NCI-H2227 (cell line): ENCODE data around the gene ETNPPL.
"Not testable (repeated sequence)": the region's sequence is repeated elsewhere in the genome, so short reads cannot be mapped to it uniquely, and the experiment has no call there.

ENCODE experiments used
- DNase-seq: peaks from one replicate; lab custom pipeline; 2025; ENCODE audit not compliant: unreplicated experiment; lab: John Stamatoyannopoulos, UW

Gene ETNPPL

DNA sequence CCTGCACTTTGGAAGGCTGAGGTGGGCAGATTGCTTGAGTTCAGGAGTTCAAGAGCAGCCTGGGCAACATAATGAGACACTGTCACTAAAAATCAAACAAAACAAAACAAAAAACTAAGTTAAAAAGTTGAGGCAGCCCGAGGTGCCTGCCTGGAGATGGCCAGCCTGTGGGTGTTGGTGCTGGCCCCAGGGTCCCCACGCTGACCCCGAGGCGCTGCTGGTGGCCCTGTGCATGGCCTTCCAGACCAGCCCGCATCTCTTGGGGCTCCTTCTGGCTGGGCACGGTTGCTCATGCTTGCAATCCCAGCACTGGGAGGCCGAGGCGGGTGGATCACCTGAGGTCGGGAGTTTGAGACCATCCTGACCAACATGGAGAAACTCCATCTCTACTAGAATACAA lies 4.4 kb downstream of the ETNPPL start:
- DNase-seq = no peak

DNA sequence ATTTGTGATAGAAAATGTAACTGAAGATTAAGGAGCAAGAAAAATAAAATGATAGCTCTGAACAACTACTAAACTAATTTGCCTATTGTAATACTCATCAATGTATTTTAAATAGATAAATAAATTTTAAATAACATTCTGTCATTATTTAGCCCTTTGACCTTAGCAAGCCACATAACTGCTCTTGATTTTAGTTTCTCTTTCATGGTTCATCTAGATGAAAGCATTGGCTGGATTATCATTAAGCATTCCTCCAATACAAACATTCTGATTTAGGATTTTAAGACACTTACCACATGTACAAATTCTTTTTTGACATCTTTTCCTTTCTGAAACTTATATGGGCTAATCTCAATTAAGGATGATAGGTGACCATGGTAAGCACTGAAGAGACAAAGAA lies 8.5 kb downstream of the ETNPPL start:
- no peak for DNase-seq

- no peak for DNase-seq
Measured at GRCh38 chr4:108751321-108751720, 11.5 kb downstream of the ETNPPL start.

- DNase-seq = no peak
Measured at GRCh38 chr4:108749119-108749518, 13.7 kb downstream of the ETNPPL start.

DNA sequence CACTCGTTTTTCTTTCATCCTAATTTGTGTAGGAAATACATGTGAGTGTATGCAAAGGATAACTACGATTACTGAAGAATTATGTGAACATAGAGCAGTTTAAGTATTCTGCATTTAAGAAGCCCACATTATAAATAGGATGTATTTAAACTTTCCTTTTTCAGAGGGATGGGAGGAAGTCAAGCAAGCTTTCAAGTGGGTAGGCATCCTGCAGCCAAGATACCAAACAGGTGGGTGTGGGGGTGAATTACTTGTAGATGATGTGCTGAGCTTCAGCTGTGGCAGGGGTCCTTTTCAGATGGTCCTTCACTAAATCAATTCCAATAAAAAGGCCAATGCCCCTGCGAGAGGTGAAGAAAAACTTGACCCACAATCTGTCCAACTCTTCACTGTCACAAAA lies 16.3 kb downstream of the ETNPPL start:
- no peak for DNase-seq

- DNase-seq = no peak
Measured at GRCh38 chr4:108744307-108744706, 18.5 kb downstream of the ETNPPL start.

GRCh38 chr4:108742451-108743420 lies 20.1 kb downstream of the ETNPPL start:
- no peak for DNase-seq

DNA sequence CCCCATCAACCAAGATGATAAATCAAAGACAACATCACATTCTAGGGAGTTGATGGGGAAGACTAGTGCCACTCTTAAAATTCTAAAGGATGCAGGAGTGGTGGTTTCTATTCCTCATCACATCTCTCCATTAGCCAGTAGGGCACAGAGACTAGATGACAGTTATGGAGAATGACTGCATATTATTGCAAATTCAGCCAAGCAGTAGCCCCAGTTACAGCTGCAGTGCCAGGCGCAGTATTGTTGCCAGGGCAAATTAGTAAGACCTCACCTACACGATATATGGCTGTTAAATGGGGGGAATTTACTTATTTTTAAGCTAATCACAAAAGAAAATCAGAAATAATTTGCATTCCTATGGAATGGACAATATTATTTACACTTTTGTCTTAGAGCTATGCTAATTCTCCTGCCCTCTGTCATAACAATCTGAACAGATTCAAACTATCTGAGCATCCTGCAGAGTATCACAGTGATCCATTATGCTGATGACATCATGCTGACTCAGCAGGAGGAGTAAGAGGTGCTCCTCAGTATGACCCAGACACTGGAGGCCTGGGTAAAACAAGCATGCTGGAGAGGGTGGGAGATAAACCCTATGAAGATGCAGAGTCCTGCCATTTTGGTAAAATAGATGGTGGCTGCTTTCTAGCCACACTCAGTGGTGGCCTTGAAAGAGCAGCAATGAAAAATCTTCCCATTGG lies 24.7 kb downstream of the ETNPPL start:
- no peak for DNase-seq

GRCh38 chr4:108731006-108731405 lies 31.8 kb downstream of the ETNPPL start:
- DNase-seq = no peak

GRCh38 chr4:108730579-108730978 lies 32.3 kb downstream of the ETNPPL start:
- DNase-seq = no peak

GRCh38 chr4:108729731-108730130 lies 33.1 kb downstream of the ETNPPL start:
- DNase-seq = no peak

DNA sequence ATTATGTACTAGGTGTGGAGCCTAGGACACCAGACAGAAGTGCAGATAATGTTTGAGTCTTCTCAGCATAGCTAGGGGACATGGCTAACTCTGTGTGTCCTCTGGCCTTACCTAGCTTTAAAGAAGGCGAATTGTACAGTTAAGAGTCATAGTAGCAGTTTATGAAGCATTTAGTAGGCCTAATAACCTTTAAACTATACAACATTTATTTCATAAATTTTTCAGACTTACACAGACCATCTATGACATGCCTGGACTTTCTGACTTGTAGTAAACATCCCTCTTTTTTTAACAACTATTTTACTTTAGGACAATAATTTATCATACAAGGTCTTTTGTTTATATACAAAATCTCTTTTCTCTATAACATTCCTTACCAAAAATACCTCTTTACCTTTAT lies 37.4 kb downstream of the ETNPPL start:
- no peak for DNase-seq

- no peak for DNase-seq
Measured at GRCh38 chr4:108717386-108717785, 45.5 kb downstream of the ETNPPL start.

- no peak for DNase-seq
Measured at GRCh38 chr4:108716340-108716739, 46.5 kb downstream of the ETNPPL start.

DNA sequence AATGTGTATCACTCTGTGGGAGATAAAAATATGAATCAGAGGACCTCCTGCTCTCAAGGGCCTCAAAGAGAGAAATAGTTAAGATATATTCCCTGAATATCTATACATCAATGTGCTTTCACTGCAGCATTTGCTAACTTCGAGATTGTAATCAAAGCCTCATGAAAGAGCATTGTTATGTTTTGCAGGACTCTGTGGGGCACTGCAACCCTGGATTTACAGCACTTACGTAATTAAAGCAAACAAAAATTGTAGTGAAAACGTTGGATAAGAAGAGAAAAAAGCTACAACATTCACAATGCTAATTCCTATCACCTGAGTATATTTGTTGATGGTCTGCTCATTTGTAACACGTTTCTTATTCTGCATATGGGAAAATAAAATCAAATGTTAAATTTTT lies 48.0 kb downstream of the ETNPPL start:
- no peak for DNase-seq

GRCh38 chr4:108710578-108710977 lies 52.3 kb downstream of the ETNPPL start:
- DNase-seq = not testable (repeated sequence)

DNA sequence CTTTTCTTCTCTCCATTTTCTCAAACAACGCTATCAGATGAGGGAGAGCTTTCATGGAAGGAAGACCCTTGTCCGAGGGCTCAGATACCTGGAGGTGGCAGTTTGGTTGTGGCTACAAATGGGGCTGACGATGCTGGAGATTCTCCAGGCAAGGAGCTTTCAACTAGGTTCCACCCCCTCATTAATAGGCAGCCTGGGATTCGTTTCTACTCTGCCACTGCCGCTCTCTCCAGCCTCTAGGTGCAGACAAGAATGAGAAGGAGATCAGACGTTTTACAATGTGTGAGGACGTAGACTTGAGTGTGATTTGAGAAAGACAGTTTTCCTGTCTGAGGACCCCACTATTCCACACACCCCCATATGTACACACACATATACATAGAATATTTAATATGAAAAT lies 53.1 kb downstream of the ETNPPL start:
- peak; percentile 14 for DNase-seq

GRCh38 chr4:108709234-108709633 lies 53.6 kb downstream of the ETNPPL start:
- peak; percentile 2 for DNase-seq

DNA sequence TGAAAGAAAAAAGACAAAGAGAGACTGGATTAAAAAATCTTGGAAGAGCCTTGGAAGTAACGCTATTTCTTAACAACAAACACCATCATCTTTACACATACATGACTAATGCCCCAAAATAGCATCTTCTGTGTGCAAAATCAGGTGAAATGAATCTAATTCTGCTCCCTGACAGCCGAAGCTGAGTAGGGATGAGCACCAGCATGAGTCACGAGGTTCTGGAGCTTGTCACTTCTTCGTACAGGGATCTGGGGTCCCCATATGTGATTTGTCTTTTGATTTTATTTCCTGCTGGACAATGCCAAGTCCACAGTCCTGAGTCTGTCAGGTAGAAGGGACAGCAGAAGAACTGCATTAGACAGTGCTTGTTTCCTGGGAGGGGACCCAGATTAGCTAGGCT lies 56.6 kb downstream of the ETNPPL start:
- no peak for DNase-seq

- DNase-seq = no peak
Measured at GRCh38 chr4:108703966-108704365, 58.9 kb downstream of the ETNPPL start.

DNA sequence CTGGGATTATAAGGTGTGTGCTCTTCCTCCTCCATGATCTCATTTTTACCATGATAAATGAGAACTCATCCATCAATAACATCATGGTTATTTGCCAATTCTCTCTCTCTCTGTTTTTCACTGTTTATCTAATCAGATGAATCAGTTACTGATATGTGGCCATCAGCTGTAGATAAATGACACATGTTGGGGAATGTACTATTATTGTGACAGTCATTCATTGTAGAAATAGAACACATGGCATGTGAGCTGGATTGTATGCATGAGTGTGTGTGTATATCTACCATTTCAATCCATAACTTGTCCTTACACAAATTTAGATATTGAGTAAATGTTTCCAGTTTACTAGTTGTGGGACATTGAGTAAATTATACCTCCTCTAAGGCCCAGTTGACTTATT lies 59.5 kb downstream of the ETNPPL start:
- no peak for DNase-seq

- DNase-seq = no peak
Measured at GRCh38 chr4:108702960-108703359, 59.9 kb downstream of the ETNPPL start.
